Adipocyte (in vitro differentiated cells): ENCODE measurements around the gene RBM20.
A peak's percentile ranks its signal among the peaks of the same experiment; 100 is the strongest.

ENCODE experiments used
- DNase-seq: peaks from one replicate; pipeline ENCODE4 v3.0.0-alpha.2; 2015; ENCODE audit warnings: low read depth
- H3K27me3 ChIP-seq: replicated peaks from 2 replicates; pipeline ENCODE4 v1.7.0; 2013; ENCODE audit warnings: mild to moderate bottlenecking, low read length, moderate library complexity; ENCODE audit not compliant: control insufficient read depth, insufficient read depth
- H3K36me3 ChIP-seq: 2 replicates; pipeline ENCODE4 v1.7.0; 2013; ENCODE audit warnings: low read length, mild to moderate bottlenecking, moderate library complexity; ENCODE audit not compliant: control insufficient read depth, insufficient read depth, severe bottlenecking
- H3K4me1 ChIP-seq: 2 replicates; pipeline ENCODE4 v1.7.0; 2013; ENCODE audit warnings: mild to moderate bottlenecking, low read length, moderate library complexity; ENCODE audit not compliant: control insufficient read depth, insufficient read depth
- H3K4me3 ChIP-seq: 2 replicates; pipeline ENCODE4 v1.7.0; 2013; ENCODE audit warnings: mild to moderate bottlenecking, low read length, moderate library complexity
- H3K9ac ChIP-seq: 2 replicates; pipeline ENCODE4 v1.7.0; 2013; ENCODE audit warnings: mild to moderate bottlenecking, low read length, moderate library complexity
- H3K9me3 ChIP-seq: 2 replicates; pipeline ENCODE4 v1.7.0; 2013; ENCODE audit warnings: mild to moderate bottlenecking, low read length, moderate library complexity; ENCODE audit not compliant: control insufficient read depth

RBM20 gene

GRCh38 chr10:110784198-110784597 is 140.1 kb downstream of the RBM20 start:
- no peak for DNase-seq
- H3K27me3 ChIP-seq, result peaks cover 19% of the 10 kb centered on the region

GRCh38 chr10:110786172-110786571 is 142.0 kb downstream of the RBM20 start:
- no peak for DNase-seq
- Histone ChIP-seq H3K27me3 (peaks cover 6% of the 10 kb centered on the region), H3K4me3 (no peak overlapping the region), H3K36me3 (no peaks in the 10 kb centered on the region), H3K4me1 (peaks cover 4% of the 10 kb centered on the region), H3K9me3 (no peaks in the 10 kb centered on the region), H3K9ac (no peak overlapping the region)

More at GRCh38 chr10:110784198-110784597, 140.1 kb downstream of the RBM20 start:
- no peak overlapping the region for H3K9ac ChIP-seq
- H3K4me1 ChIP-seq, result peaks cover 4% of the 10 kb centered on the region
- H3K36me3 ChIP-seq, result no peaks in the 10 kb centered on the region
- H3K4me3 ChIP-seq, result no peak overlapping the region
- no peaks in the 10 kb centered on the region for H3K9me3 ChIP-seq

GRCh38 chr10:110788620-110789385 is 144.7 kb downstream of the RBM20 start:
- peaks cover 3% of the 10 kb centered on the region for H3K4me1 ChIP-seq
- H3K27me3 ChIP-seq, result peaks cover 6% of the 10 kb centered on the region
- DNase-seq, result no peak
- H3K36me3 ChIP-seq, result no peaks in the 10 kb centered on the region
- no peak overlapping the region for H3K9ac ChIP-seq
- H3K4me3 ChIP-seq, result no peak overlapping the region
- H3K9me3 ChIP-seq, result no peaks in the 10 kb centered on the region

- Histone ChIP-seq H3K9me3 (no peaks in the 10 kb centered on the region), H3K36me3 (no peaks in the 10 kb centered on the region), H3K27me3 (peaks cover 6% of the 10 kb centered on the region), H3K9ac (no peak overlapping the region), H3K4me3 (no peak overlapping the region), H3K4me1 (no peaks in the 10 kb centered on the region)
- no peak for DNase-seq
Observed at GRCh38 chr10:110789604-110790433, 145.7 kb downstream of the RBM20 start.

- Histone ChIP-seq H3K27me3 (peaks cover 6% of the 10 kb centered on the region), H3K36me3 (no peaks in the 10 kb centered on the region), H3K9ac (no peak overlapping the region), H3K4me1 (no peaks in the 10 kb centered on the region), H3K9me3 (no peaks in the 10 kb centered on the region), H3K4me3 (no peak overlapping the region)
- peak; percentile 8 for DNase-seq
Observed at GRCh38 chr10:110790913-110791506, 146.9 kb downstream of the RBM20 start.

- Histone ChIP-seq H3K4me3 (no peak overlapping the region), H3K9ac (no peak overlapping the region), H3K36me3 (no peaks in the 10 kb centered on the region), H3K27me3 (peaks cover 6% of the 10 kb centered on the region), H3K9me3 (no peaks in the 10 kb centered on the region), H3K4me1 (no peaks in the 10 kb centered on the region)
- no peak for DNase-seq
Observed at GRCh38 chr10:110791541-110792073, 147.5 kb downstream of the RBM20 start.

GRCh38 chr10:110792476-110793125 is 148.5 kb downstream of the RBM20 start:
- Histone ChIP-seq H3K9me3 (no peaks in the 10 kb centered on the region), H3K9ac (no peak overlapping the region), H3K36me3 (no peaks in the 10 kb centered on the region), H3K4me3 (no peak overlapping the region), H3K27me3 (peaks cover 5% of the 10 kb centered on the region), H3K4me1 (no peaks in the 10 kb centered on the region)
- no peak for DNase-seq

- Histone ChIP-seq H3K9me3 (no peaks in the 10 kb centered on the region), H3K4me3 (no peak overlapping the region), H3K27me3 (peaks cover 3% of the 10 kb centered on the region), H3K4me1 (no peaks in the 10 kb centered on the region), H3K9ac (no peak overlapping the region), H3K36me3 (no peaks in the 10 kb centered on the region)
- DNase-seq, result no peak
Observed at GRCh38 chr10:110793128-110793812, 149.1 kb downstream of the RBM20 start.

- no peak overlapping the region for H3K9ac ChIP-seq
- no peaks in the 10 kb centered on the region for H3K4me1 ChIP-seq
- no peaks in the 10 kb centered on the region for H3K9me3 ChIP-seq
- peaks cover under 1% of the 10 kb centered on the region for H3K27me3 ChIP-seq
- no peak overlapping the region for H3K4me3 ChIP-seq
- DNase-seq, result no peak
- H3K36me3 ChIP-seq, result no peaks in the 10 kb centered on the region
Observed at GRCh38 chr10:110793886-110794285, 149.8 kb downstream of the RBM20 start.

GRCh38 chr10:110794808-110795207 is 150.7 kb downstream of the RBM20 start:
- no peaks in the 10 kb centered on the region for H3K4me1 ChIP-seq
- H3K27me3 ChIP-seq, result peaks cover 6% of the 10 kb centered on the region
- H3K4me3 ChIP-seq, result no peak overlapping the region
- no peaks in the 10 kb centered on the region for H3K36me3 ChIP-seq
- no peak for DNase-seq
- H3K9me3 ChIP-seq, result no peaks in the 10 kb centered on the region
- H3K9ac ChIP-seq, result no peak overlapping the region
